Stimulated activated CD4-positive, alpha-beta T cell treated with anti-CD3 and anti-CD28 coated beads, Interleukin-2, amount 100 ng/mL, for 24 hours (primary cell): ENCODE data around the gene TNRC6C.
A peak's percentile ranks its signal among the peaks of the same experiment; 100 is the strongest.
"Not testable (repeated sequence)": the region's sequence is repeated elsewhere in the genome, so short reads cannot be mapped to it uniquely, and the experiment has no call there.

ENCODE experiments used
- DNase-seq, 2 donors: peaks; one replicate each; pipeline ENCODE4 v3.0.0-alpha.2; 2020

TNRC6C gene

DNA sequence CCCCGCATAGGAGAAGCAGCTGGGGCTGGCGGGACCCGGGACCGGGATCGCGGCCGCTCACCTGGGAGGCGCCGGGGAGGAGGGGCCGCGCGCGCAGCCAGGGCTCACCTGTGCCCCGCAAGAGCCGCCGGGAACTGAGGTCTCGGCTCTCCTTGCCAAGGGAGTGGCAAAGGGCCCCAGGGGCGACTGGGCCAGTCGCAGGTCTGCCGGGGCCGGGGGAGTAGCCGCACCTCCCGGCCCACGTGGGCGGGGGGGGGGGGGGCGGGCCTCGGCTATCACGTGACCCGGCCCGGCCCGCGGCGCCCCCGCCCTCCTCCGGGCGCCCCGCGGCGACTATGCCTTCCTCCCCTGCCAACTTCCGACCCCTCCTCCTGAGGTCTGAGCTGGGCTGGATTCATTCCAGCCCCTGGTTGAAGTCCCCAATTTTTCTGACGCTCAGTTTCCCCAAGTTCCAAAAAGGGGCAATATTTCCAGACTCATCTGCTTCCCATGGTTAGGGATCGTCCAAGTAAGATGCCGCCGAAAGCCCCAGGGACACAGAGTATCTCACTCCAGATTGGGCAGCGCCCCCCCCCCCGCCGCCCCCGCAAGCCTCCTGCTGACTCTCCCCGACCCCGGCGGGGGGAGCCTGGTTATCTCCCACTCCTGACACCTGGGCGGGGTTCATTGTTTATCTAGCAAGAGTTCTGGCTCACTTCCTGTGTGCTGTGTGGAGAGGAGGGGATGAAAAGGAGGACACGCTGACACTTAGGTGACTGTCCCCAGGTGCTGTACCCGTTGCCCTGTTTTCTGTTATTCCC is 170.2 kb downstream of the TNRC6C start, which contains the start of gene TMC6:
Gene TMC6, minus strand, starts transcription at position 205 of the 800 bp plus-strand sequence. CDS start 1,923 bp downstream, outside the sequence.
- peak; percentile 64 to 69 for DNase-seq

DNA sequence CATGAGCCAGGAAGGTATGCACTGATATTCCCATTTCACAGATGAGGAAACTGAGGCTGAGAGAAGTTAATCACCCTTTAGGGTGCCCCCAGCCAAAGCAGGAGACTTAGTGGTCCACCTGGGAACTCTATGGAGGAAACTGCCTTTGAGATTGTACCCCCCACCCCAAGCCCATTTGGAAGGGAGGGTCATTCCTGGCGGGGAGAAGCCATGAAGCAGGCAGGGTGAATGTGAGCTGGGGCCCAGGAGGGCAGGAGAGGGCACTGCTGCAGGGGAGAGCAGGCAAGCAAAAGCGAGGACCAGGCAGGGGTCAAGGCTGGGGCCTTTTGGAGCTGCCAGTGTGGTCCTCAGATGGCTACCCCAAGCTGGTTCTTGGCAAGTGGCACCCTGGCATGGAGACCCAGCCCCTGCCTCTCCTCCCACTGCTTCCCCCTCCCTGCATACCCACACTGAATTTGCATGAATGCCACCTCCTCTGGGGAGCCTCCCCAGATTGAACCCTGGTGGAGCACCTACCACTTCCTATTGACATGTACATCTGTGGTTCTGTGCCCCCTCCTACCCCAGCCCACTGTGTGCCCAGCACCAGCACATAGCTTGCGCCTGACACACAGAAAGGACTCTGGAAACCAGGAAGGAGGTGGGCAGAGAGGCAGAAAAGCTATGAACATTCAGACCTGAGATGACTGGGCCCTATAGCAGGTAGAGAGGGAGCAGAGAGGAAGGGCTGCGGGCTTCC is 171.0 kb downstream of the TNRC6C start:
- peak in 1 of 2 donors; percentile 43 for DNase-seq

GRCh38 chr17:78130090-78130436 is 171.6 kb downstream of the TNRC6C start:
- DNase-seq, result no peak

GRCh38 chr17:78130437-78131101 is 172.1 kb downstream of the TNRC6C start, which contains the start of gene TMC8:
Gene TMC8 (plus strand): TSS chr17:78130771. CDS start chr17:78131589, 818 bp downstream.
- peak; percentile 68 to 71 for DNase-seq

DNA sequence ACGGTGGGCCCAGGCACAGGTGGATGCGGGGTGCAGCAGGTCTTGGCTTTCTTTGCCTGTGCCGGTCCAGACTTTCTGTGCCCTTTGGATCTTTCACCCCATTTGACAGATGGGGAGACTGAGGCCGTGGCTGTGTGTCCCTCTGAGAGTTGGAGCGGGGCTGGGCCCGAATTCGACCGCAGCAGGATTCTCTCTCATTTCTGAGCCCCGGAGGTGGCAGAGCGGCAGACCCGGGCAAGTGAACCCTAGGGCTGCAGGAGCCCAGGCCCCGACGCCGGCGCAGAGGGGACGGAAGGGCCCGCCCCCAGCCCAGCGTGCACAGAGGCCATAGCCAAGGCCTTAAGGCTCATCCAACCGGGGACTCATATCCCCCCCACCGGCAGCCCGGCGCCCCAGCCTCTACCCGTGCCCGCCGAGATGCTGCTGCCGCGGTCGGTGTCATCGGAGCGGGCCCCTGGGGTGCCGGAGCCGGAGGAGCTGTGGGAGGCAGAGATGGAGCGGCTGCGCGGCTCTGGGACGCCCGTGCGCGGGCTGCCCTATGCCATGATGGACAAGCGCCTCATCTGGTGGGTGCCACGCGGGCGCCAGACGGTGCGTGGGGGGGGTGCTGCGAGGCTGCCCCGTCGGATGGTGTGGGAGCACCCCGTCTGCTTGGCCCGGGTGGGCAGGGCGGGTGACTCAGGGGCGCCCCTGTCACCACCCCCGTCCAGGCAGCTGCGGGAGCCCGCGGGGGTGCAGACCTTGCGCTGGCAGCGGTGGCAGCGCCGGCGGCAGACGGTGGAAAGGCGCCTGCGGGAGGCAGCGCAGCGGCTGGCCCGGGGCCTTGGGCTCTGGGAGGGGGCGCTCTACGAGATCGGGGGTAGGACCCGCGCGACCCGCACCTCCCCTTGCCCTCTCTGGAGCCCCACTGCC is 172.9 kb downstream of the TNRC6C start:
- DNase-seq, result peak; percentile 60 to 64

GRCh38 chr17:78132084-78132676 is 173.7 kb downstream of the TNRC6C start:
- DNase-seq, result peak; percentile 68 to 75

GRCh38 chr17:78132767-78133178 is 174.3 kb downstream of the TNRC6C start:
- DNase-seq, result no peak

DNA sequence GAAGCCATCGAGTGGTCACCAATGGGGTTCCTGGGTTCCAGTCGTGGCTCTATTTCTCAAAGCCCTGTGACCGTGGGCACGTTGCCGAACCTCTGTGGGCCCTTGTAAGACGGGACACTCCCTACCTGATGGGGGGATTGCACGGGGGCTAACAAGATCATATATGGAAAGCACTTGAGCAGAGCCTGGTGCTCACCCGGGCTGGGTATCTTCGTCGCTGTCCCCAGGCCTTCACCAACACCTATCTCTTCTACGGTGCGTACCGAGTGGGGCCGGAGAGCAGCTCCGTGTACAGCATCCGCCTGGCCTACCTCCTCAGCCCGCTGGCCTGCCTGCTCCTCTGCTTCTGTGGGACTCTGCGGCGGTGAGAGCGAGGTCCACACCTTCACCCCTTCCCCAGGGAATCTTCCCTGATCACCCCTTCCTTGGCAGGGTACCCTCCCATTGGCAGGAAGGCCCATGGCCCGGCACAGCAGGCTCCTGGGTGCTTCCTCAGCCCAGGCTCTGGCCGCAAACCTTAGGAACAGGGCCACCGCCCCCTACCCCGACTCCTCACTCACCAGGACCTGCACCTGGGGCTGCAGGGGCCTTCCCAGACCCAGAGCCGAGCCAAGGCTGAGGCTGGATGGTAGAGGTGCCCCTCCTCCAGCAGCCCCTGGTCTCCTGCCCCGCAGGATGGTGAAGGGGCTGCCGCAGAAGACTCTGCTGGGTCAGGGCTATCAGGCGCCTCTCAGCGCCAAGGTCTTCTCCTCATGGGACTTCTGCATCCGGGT is 174.9 kb downstream of the TNRC6C start:
- no peak for DNase-seq

- DNase-seq, result peak; percentile 73 to 74
These were observed 175.7 kb downstream of the TNRC6C start for GRCh38 chr17:78133971-78134898.

DNA sequence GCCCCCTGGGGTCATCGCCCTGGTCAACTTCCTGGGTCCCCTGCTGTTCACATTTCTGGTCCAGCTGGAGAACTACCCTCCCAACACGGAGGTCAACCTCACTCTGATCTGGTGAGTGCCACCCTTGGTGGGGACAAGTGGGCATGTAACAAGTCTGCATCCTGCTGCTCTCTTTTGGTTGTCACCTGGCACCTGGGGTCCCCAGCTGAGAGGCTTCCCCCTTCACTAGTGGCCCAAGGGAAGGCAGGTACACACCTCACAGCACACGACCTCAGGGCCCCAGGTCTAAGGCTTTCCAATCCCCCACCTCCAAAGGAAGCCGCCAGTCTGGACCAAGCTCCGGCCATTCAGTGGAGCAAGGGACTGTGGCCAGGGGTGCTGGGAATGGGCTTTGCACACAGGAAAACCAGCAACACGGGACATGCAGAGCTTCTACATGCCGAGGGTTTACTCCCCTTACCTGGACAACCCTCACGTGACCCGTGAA is 176.4 kb downstream of the TNRC6C start:
- DNase-seq, result no peak

DNA sequence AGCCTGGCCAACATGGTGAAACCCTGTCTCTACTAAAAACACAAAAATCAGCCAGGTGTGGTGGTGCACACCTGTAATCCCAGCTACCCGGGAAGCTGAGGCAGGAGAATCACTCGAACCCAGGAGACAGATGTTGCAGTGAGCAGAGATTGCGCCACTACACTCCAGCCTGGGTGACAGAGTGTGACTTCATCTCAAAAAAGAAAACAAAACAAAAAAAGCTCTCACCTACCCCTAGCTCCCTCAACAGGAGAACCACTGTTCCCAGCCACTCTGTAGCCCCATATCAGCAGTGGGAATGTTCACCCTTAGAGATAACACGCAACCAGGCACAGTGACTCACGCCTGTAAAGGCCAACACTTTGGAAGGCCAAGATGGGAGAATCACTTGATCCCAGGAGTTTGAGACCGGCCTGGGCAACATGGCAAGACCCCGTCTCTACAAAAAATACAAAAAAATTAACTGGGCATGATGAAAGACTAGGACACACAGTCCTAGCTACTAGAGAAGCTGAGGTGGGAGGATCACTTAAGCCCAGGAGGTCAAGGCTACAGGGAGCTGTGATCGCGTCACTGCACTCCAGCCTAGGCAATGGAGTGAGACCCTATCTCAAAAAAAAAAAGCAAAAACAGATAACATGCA is 177.5 kb downstream of the TNRC6C start:
- no peak for DNase-seq

DNA sequence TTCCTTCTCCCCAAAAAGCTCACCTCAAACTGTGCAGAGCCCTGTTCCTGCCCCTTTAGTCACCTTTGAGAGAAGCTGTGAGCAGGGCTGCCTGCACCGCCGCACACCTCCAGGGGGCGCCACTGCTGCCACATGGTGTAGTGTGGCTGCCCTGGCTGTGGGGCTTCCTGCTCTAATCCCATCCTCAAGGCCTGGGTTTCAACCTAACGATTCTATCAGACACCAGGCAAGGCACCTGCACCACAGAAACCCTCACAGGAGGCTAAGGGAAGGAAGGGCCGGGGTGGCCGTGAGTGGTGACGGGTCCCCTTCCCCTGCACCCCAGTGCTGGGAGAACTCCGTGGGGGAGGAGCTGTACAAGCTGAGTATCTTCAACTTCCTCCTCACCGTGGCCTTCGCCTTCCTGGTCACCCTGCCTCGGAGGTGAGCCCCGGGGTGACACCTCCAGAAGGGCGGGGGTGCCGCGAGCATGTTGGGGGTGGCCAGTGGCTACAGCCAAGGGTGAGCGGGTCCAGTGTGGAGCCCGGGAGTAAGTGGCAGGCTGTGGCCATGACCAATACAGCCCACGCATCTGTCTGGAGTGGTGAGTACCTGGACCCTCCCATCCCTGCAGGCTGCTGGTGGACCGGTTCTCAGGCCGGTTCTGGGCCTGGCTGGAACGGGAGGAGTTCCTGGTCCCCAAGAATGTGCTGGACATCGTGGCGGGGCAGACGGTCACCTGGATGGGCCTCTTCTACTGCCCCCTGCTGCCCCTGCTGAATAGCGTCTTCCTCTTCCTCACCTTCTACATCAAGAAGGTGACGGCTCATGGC is 179.1 kb downstream of the TNRC6C start:
- DNase-seq, result peak in 1 of 2 donors; percentile 72

DNA sequence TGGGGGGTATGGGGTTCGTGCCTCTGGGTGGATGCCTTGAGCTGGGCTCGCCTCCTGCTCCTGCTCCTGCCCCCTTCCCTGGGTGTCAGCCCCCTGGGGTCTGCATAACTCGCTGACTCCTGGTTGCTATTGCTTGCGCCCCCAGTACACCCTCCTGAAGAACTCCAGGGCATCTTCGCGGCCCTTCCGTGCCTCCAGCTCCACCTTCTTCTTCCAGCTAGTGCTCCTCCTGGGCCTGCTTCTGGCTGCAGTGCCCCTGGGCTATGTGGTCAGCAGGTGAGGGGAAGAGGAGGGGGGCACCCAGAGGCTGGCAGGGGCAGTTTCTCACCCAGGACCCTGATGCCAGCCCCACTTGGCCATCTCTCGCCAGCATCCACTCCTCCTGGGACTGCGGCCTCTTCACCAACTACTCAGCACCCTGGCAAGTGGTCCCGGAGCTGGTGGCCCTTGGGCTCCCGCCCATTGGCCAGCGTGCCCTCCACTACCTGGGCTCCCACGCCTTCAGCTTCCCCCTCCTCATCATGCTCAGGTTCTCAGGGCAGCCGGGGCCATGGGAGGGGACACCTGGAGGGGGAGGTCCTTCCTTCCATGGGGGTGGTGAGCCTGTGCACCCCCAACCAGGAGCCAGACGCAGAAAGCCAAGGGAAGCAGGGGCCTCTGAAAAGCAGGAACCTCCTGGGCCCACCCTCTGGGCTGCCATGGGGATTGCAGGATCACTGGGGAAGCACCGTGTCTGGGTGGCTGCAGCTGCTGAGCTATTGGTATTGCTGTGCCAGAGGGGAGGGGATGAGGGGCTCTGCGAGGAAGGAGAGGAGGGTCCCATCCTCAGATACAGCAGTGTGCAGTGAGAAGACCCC is 179.9 kb downstream of the TNRC6C start:
- DNase-seq, result no peak

DNA sequence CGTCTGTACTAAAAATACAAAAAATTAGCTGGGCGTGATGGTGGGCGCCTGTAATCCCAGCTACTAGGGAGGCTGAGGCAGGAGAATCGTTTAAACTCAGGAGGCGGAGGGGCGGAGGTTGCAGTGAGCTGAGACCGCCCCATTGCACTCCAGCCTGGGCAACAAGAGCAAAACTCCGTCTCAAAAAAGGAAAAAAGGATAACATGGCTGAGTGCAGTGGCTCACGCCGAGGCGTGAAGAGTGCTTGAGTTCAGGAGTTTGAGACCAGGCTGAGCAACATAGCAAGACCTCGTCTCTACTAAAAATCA is 181.3 kb downstream of the TNRC6C start:
- DNase-seq, result not testable (repeated sequence)

DNA sequence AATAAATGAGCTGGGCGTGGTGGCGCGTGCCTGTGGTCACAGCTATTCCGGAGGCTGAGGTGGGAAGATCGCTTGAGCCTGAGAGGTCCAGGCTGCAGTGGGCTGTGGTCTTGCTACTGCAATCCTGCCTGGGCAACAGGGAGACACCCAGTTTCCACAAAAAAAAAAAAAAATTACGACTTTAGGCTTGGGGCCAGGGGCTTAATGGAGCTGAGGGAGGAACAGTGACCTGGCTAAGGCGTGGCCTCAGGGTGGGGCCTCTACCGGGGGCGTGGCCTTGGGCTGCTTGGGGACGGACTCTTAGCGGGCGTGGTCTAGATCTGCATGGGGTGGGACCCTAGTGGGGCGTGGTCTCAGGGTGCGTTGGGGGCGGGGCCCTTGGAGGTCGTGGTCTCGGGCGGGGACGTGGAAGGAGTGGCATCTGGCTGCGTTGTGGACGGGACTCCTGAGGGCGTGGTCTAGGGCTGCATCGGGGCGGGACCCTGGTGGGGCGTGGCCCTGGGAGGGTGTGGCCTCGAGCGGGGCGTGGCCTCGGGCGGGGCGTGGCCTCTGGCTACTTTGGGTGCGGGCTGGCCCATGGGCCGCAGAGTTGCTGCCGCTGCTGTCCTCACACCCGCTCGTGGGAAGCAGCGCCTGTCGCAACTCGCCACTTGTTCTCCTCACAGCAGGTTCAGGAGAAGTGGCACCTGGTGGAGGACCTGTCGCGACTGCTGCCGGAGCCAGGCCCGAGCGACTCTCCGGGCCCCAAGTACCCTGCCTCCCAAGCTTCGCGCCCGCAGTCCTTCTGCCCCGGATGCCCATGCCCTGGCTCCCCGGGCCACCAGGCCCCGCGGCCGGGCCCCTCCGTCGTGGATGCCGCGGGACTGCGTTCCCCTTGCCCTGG is 181.9 kb downstream of the TNRC6C start:
- DNase-seq, result peak; percentile 91 to 97

DNA sequence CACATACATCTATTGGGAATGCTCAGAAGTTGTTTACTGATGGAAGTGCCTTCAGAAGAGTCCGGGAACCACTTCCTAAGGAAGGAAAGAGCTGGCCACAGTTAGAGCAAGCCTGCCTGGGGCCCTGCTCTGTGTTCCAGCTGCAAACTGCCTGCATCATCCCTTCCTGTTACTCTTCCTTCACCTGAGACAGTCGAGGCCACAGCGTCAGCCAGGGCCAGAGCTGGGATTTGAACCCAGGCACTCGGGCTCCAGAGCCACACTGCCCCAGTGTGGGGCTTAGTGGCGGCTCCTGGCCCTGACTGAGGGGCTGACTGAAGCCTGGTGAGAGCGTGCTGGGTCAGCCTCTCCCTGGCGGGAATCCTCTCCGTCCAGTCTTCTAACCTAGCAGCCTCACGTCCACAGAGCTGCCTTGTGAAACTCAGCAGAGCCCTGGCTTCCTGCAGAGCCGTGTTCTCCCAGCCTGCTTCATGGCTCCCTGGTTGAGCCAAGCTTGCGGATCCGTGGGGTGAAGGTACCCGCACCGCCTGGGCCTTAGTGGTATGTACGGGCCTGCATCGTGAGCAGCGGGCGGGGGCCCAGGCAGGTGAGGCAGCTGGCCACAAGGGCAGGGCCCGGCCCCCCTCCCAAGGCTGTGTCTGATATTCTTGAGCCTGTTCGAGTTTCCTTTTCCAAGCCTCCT is 183.1 kb downstream of the TNRC6C start:
- no peak for DNase-seq
